ENCODE measurements around the gene LMTK2.

Gene LMTK2

DNA sequence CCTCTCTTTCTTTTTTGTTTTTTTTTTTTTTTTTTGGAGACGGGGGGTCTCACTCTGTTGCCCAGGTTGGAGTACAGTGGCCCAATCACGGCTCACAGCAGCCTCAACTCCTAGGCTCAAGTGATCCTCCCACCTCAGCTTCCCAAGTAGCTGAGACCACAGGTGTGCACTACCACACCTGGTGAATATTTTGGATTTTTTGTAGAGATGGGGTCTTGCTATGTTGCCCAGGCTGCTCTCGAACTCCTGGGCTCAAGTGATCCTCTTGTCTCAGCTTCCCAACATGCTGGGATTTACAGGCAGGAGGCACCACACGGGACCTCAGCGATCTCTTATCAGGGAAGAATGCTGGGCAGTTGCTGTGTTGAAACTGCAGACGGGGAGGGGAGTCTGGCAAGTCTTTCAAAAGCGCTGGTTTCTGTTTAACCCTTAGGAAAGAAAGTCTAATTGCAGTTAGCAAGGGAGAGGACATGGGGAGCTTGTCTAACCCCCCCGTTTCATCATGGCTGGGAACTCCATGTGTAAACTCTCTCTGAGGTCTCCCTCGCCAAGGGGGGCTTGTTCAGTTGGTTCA, 39.6 kb upstream of the LMTK2 start:
- Histone ChIP-seq H3K9me3 (ENCODE audit: control insufficient read depth, low read length) (no peaks in the 10 kb centered on the region), H3K4me2 (ENCODE audit: low read length) (no peak overlapping the region), H3K27me3 (ENCODE audit: control insufficient read depth, insufficient read depth, low read length) (no peaks in the 10 kb centered on the region), H3K79me2 (no peaks in the 10 kb centered on the region), H3K27ac (no peak overlapping the region), H2AFZ (no peak overlapping the region), H3K4me3 (ENCODE audit: low read depth, low read length) (no peak overlapping the region), H3K9ac (no peak overlapping the region), H3K4me1 (no peaks in the 10 kb centered on the region), H3K36me3 (ENCODE audit: control insufficient read depth, insufficient read depth, low read length) (no peaks in the 10 kb centered on the region)
- TF ChIP-seq CTCF (IDR thresholded peaks at IDR 0.05), result no peak

GRCh38 chr7:98073047-98073446, 33.6 kb upstream of the LMTK2 start:
- Histone ChIP-seq H3K4me2 (ENCODE audit: low read length) (no peak overlapping the region), H3K4me1 (peaks cover 2% of the 10 kb centered on the region), H3K4me3 (ENCODE audit: low read depth, low read length) (no peak overlapping the region), H3K9me3 (ENCODE audit: control insufficient read depth, low read length) (no peaks in the 10 kb centered on the region), H3K27me3 (ENCODE audit: control insufficient read depth, insufficient read depth, low read length) (no peaks in the 10 kb centered on the region), H3K79me2 (no peaks in the 10 kb centered on the region), H2AFZ (no peak overlapping the region), H3K9ac (no peak overlapping the region), H3K36me3 (ENCODE audit: control insufficient read depth, insufficient read depth, low read length) (no peaks in the 10 kb centered on the region), H3K27ac (no peak overlapping the region)
- no peak for TF ChIP-seq CTCF (IDR thresholded peaks at IDR 0.05)

GRCh38 chr7:98075801-98076200, 30.9 kb upstream of the LMTK2 start:
- H3K4me3 ChIP-seq (ENCODE audit: low read depth, low read length), result no peak overlapping the region
- peaks cover 9% of the 10 kb centered on the region for H3K4me1 ChIP-seq
- no peak overlapping the region for H3K9ac ChIP-seq
- no peak overlapping the region for H2AFZ ChIP-seq
- H3K9me3 ChIP-seq (ENCODE audit: control insufficient read depth, low read length), result no peaks in the 10 kb centered on the region
- no peak for TF ChIP-seq CTCF (IDR thresholded peaks at IDR 0.05)
- H3K27ac ChIP-seq, result no peak overlapping the region
- H3K36me3 ChIP-seq (ENCODE audit: control insufficient read depth, insufficient read depth, low read length), result no peaks in the 10 kb centered on the region
- H3K27me3 ChIP-seq (ENCODE audit: control insufficient read depth, insufficient read depth, low read length), result no peaks in the 10 kb centered on the region
- H3K4me2 ChIP-seq (ENCODE audit: low read length), result no peak overlapping the region
- H3K79me2 ChIP-seq, result no peaks in the 10 kb centered on the region

DNA sequence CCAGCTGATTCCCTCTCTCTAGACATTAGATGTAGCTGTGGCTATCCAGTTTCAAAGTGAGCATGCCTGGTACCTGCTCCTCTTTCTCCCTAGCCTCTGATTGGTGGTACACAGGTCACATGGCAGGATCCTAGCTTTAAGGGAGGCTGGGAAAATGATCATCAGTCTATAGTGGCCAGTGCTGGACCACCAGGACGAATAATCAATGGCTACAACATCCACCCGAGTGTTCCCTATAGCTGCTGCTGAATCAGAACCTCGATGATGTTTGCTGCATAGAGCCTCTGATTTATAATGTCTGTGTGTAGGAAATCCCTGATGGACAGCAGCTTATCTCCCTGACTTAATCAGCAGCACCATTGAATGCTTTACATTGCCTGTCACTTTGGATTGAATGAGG, 28.9 kb upstream of the LMTK2 start:
- no peak overlapping the region for H3K4me2 ChIP-seq (ENCODE audit: low read length)
- TF ChIP-seq CTCF (IDR thresholded peaks at IDR 0.05), result no peak
- H3K27me3 ChIP-seq (ENCODE audit: control insufficient read depth, insufficient read depth, low read length), result no peaks in the 10 kb centered on the region
- no peak overlapping the region for H3K4me3 ChIP-seq (ENCODE audit: low read depth, low read length)
- H3K9me3 ChIP-seq (ENCODE audit: control insufficient read depth, low read length), result no peaks in the 10 kb centered on the region
- H3K36me3 ChIP-seq (ENCODE audit: control insufficient read depth, insufficient read depth, low read length), result no peaks in the 10 kb centered on the region
- no peak overlapping the region for H3K9ac ChIP-seq
- H3K27ac ChIP-seq, result no peak overlapping the region
- peak overlapping the region; percentile 85 for H2AFZ ChIP-seq
- no peaks in the 10 kb centered on the region for H3K79me2 ChIP-seq
- H3K4me1 ChIP-seq, result peaks cover 9% of the 10 kb centered on the region

DNA sequence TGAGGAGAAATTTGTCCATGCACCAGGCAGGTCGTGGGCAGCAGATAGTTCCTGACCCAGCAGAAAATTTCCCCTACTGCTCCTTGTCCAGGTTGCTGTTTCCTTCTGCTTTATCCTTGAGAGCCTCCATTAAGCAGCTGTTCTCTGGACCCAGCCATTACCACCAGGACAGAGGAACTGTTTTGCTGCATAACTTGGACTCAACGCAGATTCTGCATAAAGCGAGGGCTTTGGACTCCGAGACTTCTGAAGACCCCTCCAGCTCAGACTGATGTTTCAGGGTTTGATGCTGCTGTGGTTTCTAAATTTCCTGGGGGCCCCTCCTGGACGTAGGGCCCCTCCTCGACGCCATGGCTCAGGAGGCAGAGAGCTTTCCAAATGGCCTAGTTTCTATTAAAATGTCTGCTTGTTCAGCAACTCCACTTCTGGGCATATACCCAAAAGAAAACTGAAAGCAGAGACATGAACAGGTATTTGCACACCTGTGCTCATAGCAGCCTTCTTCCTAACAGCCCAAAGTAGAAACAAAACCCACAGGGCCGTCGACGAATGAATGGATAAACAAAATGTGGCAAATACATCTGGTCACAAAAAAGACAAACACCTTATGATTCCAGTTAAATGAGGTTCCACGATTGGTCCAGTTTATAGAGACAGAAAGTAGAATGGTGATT, 28.3 kb upstream of the LMTK2 start:
- Histone ChIP-seq H2AFZ (peak overlapping the region; percentile 85), H3K79me2 (no peaks in the 10 kb centered on the region), H3K9me3 (ENCODE audit: control insufficient read depth, low read length) (no peaks in the 10 kb centered on the region), H3K4me3 (ENCODE audit: low read depth, low read length) (peak overlapping the region; percentile 12), H3K27me3 (ENCODE audit: control insufficient read depth, insufficient read depth, low read length) (no peaks in the 10 kb centered on the region), H3K4me2 (ENCODE audit: low read length) (peak overlapping the region; percentile 45), H3K4me1 (peaks cover 9% of the 10 kb centered on the region), H3K27ac (peak overlapping the region; percentile 5), H3K36me3 (ENCODE audit: control insufficient read depth, insufficient read depth, low read length) (no peaks in the 10 kb centered on the region), H3K9ac (no peak overlapping the region)
- TF ChIP-seq CTCF (IDR thresholded peaks at IDR 0.05), result no peak

All from parathyroid adenoma (tissue), 2 donors.